Muscle layer of duodenum (tissue), 2 donors: Measurements from ENCODE around the gene GULP1.
A peak's percentile ranks its signal among the peaks of the same experiment; 100 is the strongest.

Source experiments
- H3K27ac ChIP-seq: one replicate; pipeline ENCODE4 v1.7.0; 2013; ENCODE audit warnings: mild to moderate bottlenecking, low read length
- H3K27me3 ChIP-seq: one replicate; pipeline ENCODE4 v1.7.0; 2013; ENCODE audit warnings: low read depth, mild to moderate bottlenecking, control low read depth, low read length
- H3K36me3 ChIP-seq, 2 donors: one replicate each; pipeline ENCODE4 v1.7.0; 2013; ENCODE audit warnings: low read length in 2 of 2, control low read depth in 1 of 2, mild to moderate bottlenecking in 1 of 2; ENCODE audit not compliant: insufficient read depth in 2 of 2, control insufficient read depth in 1 of 2
- H3K4me1 ChIP-seq, 2 donors: one replicate each; pipeline ENCODE4 v1.7.0; 2013; ENCODE audit warnings: low read length in 2 of 2, mild to moderate bottlenecking in 2 of 2, control low read depth in 1 of 2, moderate library complexity in 1 of 2; ENCODE audit not compliant: insufficient read depth in 2 of 2, control insufficient read depth in 1 of 2
- H3K4me3 ChIP-seq, 2 donors: one replicate each; pipeline ENCODE4 v1.7.0; 2013; ENCODE audit warnings: low read length in 2 of 2, low read depth in 1 of 2, mild to moderate bottlenecking in 1 of 2
- H3K9me3 ChIP-seq, 2 donors: one replicate each; pipeline ENCODE4 v1.7.0; 2013; ENCODE audit warnings: low read length in 2 of 2, control low read depth in 1 of 2, mild to moderate bottlenecking in 1 of 2; ENCODE audit not compliant: control insufficient read depth in 1 of 2
- donor health status: healthy.

Gene GULP1

DNA sequence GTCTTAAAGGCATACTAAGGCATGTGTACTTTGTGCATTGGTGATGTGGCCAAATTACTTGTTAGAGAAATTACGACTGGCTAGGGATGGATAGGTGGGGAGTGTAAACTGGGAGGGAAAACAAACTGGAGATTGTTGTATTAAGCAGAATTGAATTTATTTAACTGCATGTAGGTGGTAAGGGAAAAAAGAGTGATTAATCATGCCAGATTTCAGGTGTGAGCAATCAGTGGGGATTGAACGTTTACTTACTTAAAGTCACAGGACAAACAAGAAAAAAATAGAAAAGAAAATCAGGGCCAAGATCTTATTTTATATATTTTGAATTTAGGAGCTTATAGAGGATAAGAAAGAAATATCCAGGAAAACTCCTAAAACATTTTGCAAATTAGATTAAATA is 88.6 kb downstream of the GULP1 start:
- H3K36me3 ChIP-seq: peaks cover 0 to 7% of the 10 kb centered on the region in 2 donors
- no peak overlapping the region for H3K4me3 ChIP-seq
- no peaks in the 10 kb centered on the region for H3K27me3 ChIP-seq
- H3K9me3 ChIP-seq: no peaks in the 10 kb centered on the region
- H3K27ac ChIP-seq: no peak overlapping the region
- H3K4me1 ChIP-seq: peaks cover 0 to 3% of the 10 kb centered on the region in 2 donors

DNA sequence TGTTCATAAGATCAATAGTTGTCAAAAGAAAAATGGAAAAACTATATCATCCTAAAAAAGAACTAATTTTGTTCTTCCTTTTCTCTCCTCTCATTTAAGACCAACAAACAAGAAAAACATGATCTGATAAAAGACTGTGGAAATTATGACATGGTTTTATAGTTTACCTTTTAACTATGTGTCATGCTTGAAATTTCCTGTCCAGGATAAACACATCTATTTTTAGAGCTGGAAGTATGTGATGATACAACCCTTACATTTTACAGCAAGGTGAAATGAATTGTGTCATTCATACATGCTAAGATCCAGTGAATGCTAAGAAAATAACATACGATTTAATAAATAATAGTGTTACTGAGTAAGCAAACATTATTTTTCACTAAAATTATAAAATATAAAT is 89.9 kb downstream of the GULP1 start:
- H3K9me3 ChIP-seq: no peaks in the 10 kb centered on the region
- no peak overlapping the region for H3K4me3 ChIP-seq
- H3K4me1 ChIP-seq: peaks cover 0 to 3% of the 10 kb centered on the region in 2 donors
- H3K27ac ChIP-seq: no peak overlapping the region
- no peaks in the 10 kb centered on the region for H3K27me3 ChIP-seq
- H3K36me3 ChIP-seq: peaks cover 0 to 13% of the 10 kb centered on the region in 2 donors

DNA sequence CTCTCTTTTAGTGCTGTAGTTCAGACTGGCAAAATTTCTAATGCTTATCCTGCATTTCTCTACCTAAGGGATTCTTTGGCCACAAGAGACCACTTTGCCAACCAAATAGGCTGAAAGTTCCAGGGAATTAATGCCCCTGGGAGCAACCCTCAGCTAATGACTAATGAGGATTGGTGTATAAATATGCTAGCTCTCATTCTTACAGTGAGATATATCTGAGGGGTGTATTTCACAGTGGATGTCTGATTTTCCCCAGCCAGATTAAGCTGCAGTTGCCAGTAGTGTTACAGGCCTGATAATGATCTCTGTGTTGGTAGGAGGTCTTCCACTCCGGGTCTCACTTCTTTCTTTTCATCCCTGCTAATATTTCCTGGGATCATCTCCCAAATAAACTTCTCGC is 90.4 kb downstream of the GULP1 start:
- peaks cover 0 to 3% of the 10 kb centered on the region in 2 donors for H3K4me1 ChIP-seq
- H3K27me3 ChIP-seq: no peaks in the 10 kb centered on the region
- H3K36me3 ChIP-seq: peaks cover 0 to 13% of the 10 kb centered on the region in 2 donors
- no peak overlapping the region for H3K4me3 ChIP-seq
- H3K9me3 ChIP-seq: no peaks in the 10 kb centered on the region
- no peak overlapping the region for H3K27ac ChIP-seq

- Histone ChIP-seq H3K4me1 (peaks cover 0 to 3% of the 10 kb centered on the region in 2 donors), H3K36me3 (peaks cover 0 to 13% of the 10 kb centered on the region in 2 donors), H3K9me3 (no peaks in the 10 kb centered on the region), H3K4me3 (peak overlapping the region; percentile 40 to 41), H3K27ac (no peak overlapping the region), H3K27me3 (no peaks in the 10 kb centered on the region)
These were observed 91.5 kb downstream of the GULP1 start for GRCh38 chr2:188383158-188383557.

- Histone ChIP-seq H3K27me3 (no peaks in the 10 kb centered on the region), H3K27ac (no peak overlapping the region), H3K9me3 (no peaks in the 10 kb centered on the region), H3K4me1 (no peaks in the 10 kb centered on the region), H3K36me3 (peaks cover 0 to 13% of the 10 kb centered on the region in 2 donors), H3K4me3 (no peak overlapping the region)
These were observed 94.2 kb downstream of the GULP1 start for GRCh38 chr2:188385857-188386256.

DNA sequence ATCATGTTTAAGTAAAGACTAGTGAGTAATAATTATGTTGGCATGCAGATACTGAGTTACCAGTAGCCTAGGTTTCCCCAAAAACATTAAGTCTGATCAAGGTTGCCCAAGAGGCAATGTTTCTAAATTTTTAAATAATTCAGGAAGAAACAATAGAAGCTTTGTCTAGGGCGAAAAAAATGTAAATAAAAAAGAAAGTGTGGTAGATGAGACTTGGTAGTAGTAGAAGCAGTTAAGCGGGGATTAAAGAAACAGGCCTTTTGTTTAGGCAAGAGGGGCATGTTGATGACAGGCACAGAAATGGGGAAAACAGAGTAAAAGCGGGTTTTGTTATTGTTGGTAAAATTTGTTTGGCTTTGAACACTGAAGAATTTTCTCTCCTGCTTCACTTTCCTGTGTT is 97.2 kb downstream of the GULP1 start:
- H3K27ac ChIP-seq: no peak overlapping the region
- H3K4me3 ChIP-seq: no peak overlapping the region
- H3K27me3 ChIP-seq: no peaks in the 10 kb centered on the region
- peaks cover 0 to 5% of the 10 kb centered on the region in 2 donors for H3K9me3 ChIP-seq
- peaks cover 0 to 13% of the 10 kb centered on the region in 2 donors for H3K36me3 ChIP-seq
- H3K4me1 ChIP-seq: no peaks in the 10 kb centered on the region

- no peaks in the 10 kb centered on the region for H3K36me3 ChIP-seq
- peaks cover 0 to 5% of the 10 kb centered on the region in 2 donors for H3K9me3 ChIP-seq
These were observed 99.7 kb downstream of the GULP1 start for GRCh38 chr2:188391354-188391753.

GRCh38 chr2:188394931-188395472 is 103.3 kb downstream of the GULP1 start:
- Histone ChIP-seq H3K4me1 (no peaks in the 10 kb centered on the region), H3K27ac (no peak overlapping the region), H3K9me3 (peaks cover 0 to 5% of the 10 kb centered on the region in 2 donors), H3K36me3 (no peaks in the 10 kb centered on the region), H3K4me3 (no peak overlapping the region), H3K27me3 (no peaks in the 10 kb centered on the region)

More at GRCh38 chr2:188391354-188391753, 99.7 kb downstream of the GULP1 start:
- no peak overlapping the region for H3K27ac ChIP-seq
- H3K27me3 ChIP-seq: no peaks in the 10 kb centered on the region
- no peak overlapping the region for H3K4me3 ChIP-seq
- no peaks in the 10 kb centered on the region for H3K4me1 ChIP-seq

- peaks cover 0 to 5% of the 10 kb centered on the region in 2 donors for H3K9me3 ChIP-seq
- no peak overlapping the region for H3K27ac ChIP-seq
- H3K4me3 ChIP-seq: no peak overlapping the region
- no peaks in the 10 kb centered on the region for H3K36me3 ChIP-seq
- no peaks in the 10 kb centered on the region for H3K27me3 ChIP-seq
- no peaks in the 10 kb centered on the region for H3K4me1 ChIP-seq
These were observed 104.4 kb downstream of the GULP1 start for GRCh38 chr2:188395903-188396689.

GRCh38 chr2:188399159-188399558 is 107.5 kb downstream of the GULP1 start:
- H3K27ac ChIP-seq: no peak overlapping the region
- H3K27me3 ChIP-seq: no peaks in the 10 kb centered on the region
- H3K36me3 ChIP-seq: no peaks in the 10 kb centered on the region
- no peaks in the 10 kb centered on the region for H3K9me3 ChIP-seq
- no peak overlapping the region for H3K4me3 ChIP-seq
- no peaks in the 10 kb centered on the region for H3K4me1 ChIP-seq

DNA sequence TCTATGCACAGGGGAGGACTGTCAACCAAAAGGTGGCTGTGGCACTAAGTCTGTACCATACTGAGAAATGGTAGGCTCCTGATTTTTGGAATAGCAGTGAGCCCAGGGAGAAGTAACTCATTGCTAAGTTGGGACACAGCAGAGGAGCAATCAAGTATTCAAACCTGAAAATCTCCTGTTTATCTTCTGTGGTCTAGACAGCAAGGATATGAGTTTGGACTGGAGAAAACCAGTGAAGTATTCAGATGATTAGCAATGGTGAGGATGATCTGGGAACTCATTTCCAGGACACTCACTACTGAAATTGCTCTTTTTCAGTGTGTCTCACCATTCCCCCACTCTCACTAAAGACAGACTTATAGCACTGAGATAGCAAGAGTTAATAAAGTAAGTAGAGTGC is 112.0 kb downstream of the GULP1 start:
- H3K36me3 ChIP-seq: no peaks in the 10 kb centered on the region

More for the DNA sequence above, 112.0 kb downstream of the GULP1 start:
- no peak overlapping the region for H3K4me3 ChIP-seq
- no peaks in the 10 kb centered on the region for H3K27me3 ChIP-seq
- no peaks in the 10 kb centered on the region for H3K4me1 ChIP-seq
- no peak overlapping the region for H3K27ac ChIP-seq
- H3K9me3 ChIP-seq: no peaks in the 10 kb centered on the region
